Stimulated activated effector memory CD8-positive, alpha-beta T cell treated with anti-CD3 and anti-CD28 coated beads, Interleukin-12 subunit alpha, Interleukin-12 subunit beta, amount 100 ng/mL, for 72 hours (primary cell): Measurements from ENCODE around the gene EDEM1.

Experiments used
- ATAC-seq: fragments of 150-1000 bp; cut with Tn5 transposase; 2 replicates; pipeline ENCODE4 v1.10.0; 2021
- DNase-seq, 2 donors: peaks; one replicate each; pipeline ENCODE4 v3.0.0; 2021 to 2022; ENCODE audit warnings: low spot score in 2 of 2
- H3K27ac Mint-ChIP-seq: one replicate; pipeline ENCODE4 v1.8.0; 2022; ENCODE audit warnings: mild to moderate bottlenecking, mixed read lengths
- H3K36me3 Mint-ChIP-seq: one replicate; pipeline ENCODE4 v1.8.0; 2022; ENCODE audit warnings: mild to moderate bottlenecking, mixed read lengths
- H3K4me1 Mint-ChIP-seq: one replicate; pipeline ENCODE4 v1.8.0; 2022; ENCODE audit warnings: mixed read lengths
- H3K4me3 Mint-ChIP-seq: one replicate; pipeline ENCODE4 v1.8.0; 2022; ENCODE audit warnings: mild to moderate bottlenecking, mixed read lengths
- H3K9me3 Mint-ChIP-seq: one replicate; pipeline ENCODE4 v1.8.0; 2022; ENCODE audit warnings: mixed read lengths

EDEM1 gene

GRCh38 chr3:5202222-5202621 lies 14.7 kb downstream of the EDEM1 start:
- H3K9me3 Mint-ChIP-seq, result no peaks in the 10 kb centered on the region

GRCh38 chr3:5205165-5205941 lies 17.8 kb downstream of the EDEM1 start:
- Mint-ChIP-seq H3K27ac (peak overlapping the region; percentile 91), H3K36me3 (peaks cover 100% of the 10 kb centered on the region), H3K9me3 (no peaks in the 10 kb centered on the region), H3K4me3 (peak overlapping the region; percentile 44), H3K4me1 (peaks cover 30% of the 10 kb centered on the region)
- DNase-seq (peak in 1 of 2 donors; percentile 71), ATAC-seq (peak; percentile 96)

More at GRCh38 chr3:5202222-5202621, 14.7 kb downstream of the EDEM1 start:
- Mint-ChIP-seq H3K36me3 (peaks cover 100% of the 10 kb centered on the region), H3K27ac (peak overlapping the region; percentile 61), H3K4me3 (no peak overlapping the region), H3K4me1 (peaks cover 59% of the 10 kb centered on the region)
- DNase-seq (no peak), ATAC-seq (no peak)

DNA sequence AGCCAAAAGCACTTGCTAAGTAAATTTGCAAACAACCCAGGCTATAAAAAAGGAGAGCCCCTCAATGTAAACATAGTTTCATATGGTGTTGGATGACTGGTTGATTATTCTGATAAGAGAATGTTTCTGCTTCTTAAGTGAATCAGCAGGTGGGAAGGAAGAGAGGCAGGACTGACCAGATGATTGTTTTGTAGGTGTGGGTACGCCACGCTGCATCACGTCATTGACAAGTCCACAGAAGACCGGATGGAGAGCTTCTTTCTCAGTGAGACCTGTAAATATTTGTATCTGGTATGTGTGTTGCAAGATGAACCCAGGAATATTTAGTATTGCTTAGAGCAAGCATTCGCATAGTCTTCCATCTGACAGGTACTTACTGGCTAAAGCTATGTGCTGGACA lies 23.4 kb downstream of the EDEM1 start:
- ATAC-seq (no peak), DNase-seq (no peak)
- Mint-ChIP-seq H3K4me3 (no peak overlapping the region), H3K4me1 (peaks cover 25% of the 10 kb centered on the region), H3K9me3 (no peaks in the 10 kb centered on the region), H3K36me3 (peaks cover 100% of the 10 kb centered on the region), H3K27ac (no peak overlapping the region)

- Mint-ChIP-seq H3K9me3 (no peaks in the 10 kb centered on the region), H3K4me1 (peaks cover 24% of the 10 kb centered on the region), H3K27ac (peak overlapping the region; percentile 90), H3K4me3 (no peak overlapping the region), H3K36me3 (peaks cover 100% of the 10 kb centered on the region)
- DNase-seq (no peak), ATAC-seq (peak; percentile 26)
Observed at GRCh38 chr3:5212628-5213573, 25.4 kb downstream of the EDEM1 start.

GRCh38 chr3:5213574-5213966 lies 26.1 kb downstream of the EDEM1 start:
- Mint-ChIP-seq H3K4me1 (peaks cover 24% of the 10 kb centered on the region), H3K9me3 (no peaks in the 10 kb centered on the region), H3K36me3 (peaks cover 100% of the 10 kb centered on the region), H3K4me3 (no peak overlapping the region), H3K27ac (peak overlapping the region; percentile 90)
- DNase-seq (no peak), ATAC-seq (no peak)

DNA sequence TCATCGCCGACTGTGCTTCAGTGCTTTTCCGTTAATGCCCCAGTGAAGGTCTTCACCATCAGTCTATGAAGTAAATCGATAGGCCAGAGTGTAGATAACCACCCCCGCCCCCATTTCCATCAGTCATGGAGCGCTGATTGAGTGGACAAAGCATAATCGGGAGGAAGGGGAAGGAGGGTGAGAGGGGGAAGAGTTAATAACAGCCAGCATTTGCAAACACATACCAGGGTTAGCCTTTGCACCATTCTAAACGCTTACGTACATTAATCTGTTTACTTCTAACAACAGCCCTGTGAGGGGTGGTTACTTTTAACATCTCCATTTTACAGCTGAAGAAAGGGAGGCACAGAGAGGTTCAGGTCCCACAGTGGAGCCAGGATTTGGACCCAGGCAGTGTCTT lies 26.8 kb downstream of the EDEM1 start:
- Mint-ChIP-seq H3K4me1 (peaks cover 24% of the 10 kb centered on the region), H3K27ac (peak overlapping the region; percentile 90), H3K9me3 (no peaks in the 10 kb centered on the region), H3K4me3 (no peak overlapping the region), H3K36me3 (peaks cover 100% of the 10 kb centered on the region)
- DNase-seq (no peak), ATAC-seq (no peak)

DNA sequence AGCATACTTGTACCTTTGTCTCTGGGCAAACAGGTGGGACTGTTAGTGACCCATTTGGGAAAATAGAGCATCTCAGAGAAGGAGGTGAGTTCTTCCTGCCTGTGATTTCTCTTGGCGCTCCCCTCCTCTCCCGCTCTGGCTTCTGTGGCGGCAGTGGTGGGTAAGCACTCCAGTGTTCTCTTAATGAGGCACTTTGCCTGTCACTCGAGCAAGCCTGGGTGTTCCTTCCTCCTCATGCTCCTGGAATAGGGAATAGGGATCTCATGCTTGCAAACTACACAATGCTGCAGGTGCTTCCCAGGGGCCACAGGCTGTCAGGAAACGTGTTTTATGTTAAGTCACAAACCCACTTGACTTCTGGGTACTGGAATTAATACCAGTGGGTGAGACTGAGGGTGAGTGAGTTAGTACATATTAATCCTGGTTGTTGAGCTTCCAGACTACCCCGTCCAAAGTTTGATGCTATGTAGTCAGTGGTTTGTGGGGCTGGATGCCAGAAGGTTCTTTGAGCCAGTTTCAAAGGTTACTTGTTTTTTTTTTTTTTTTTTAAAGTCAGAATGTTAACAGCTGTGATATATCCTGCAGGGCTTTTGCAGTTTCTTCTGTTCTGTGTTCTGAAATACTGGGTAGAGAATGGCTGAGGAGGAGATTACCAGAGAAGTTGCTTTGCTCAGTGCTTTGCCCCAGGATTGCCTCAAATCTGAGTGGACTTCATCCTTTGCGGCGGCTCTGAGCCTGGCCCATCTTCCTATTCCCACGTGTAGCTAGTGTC lies 30.5 kb downstream of the EDEM1 start:
- no peak for DNase-seq
- H3K27ac Mint-ChIP-seq, result peak overlapping the region; percentile 69
- peaks cover 89% of the 10 kb centered on the region for H3K36me3 Mint-ChIP-seq

DNA sequence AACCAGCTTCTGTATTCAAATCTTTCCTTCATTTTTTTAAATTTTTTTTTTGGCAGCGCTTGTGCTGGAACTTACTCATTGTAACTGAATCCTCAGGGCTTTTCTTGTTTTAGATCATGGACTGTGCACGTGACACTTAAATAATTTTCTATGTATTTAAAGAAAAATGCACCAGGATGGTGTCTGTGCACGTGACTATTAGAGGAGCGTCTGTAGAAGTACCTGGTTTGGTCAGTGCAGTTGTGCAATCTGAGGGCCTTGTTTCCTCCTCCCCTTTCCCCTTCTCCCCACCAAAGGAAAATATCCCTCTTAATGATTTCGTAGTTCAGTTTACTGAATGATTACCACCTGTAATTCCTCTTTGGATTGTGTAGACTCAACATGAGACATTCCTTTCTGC lies 31.3 kb downstream of the EDEM1 start:
- H3K4me1 Mint-ChIP-seq, result peaks cover 6% of the 10 kb centered on the region
- ATAC-seq, result no peak
- peaks cover 81% of the 10 kb centered on the region for H3K36me3 Mint-ChIP-seq
- H3K27ac Mint-ChIP-seq, result peak overlapping the region; percentile 69
- H3K4me3 Mint-ChIP-seq, result no peak overlapping the region
- H3K9me3 Mint-ChIP-seq, result no peaks in the 10 kb centered on the region
- no peak for DNase-seq

More for the DNA sequence above, 30.5 kb downstream of the EDEM1 start:
- H3K4me1 Mint-ChIP-seq, result peaks cover 14% of the 10 kb centered on the region
- H3K9me3 Mint-ChIP-seq, result no peaks in the 10 kb centered on the region
- no peak for ATAC-seq
- H3K4me3 Mint-ChIP-seq, result no peak overlapping the region

GRCh38 chr3:5219216-5219615 lies 31.7 kb downstream of the EDEM1 start:
- ATAC-seq (no peak), DNase-seq (no peak)
- Mint-ChIP-seq H3K36me3 (peaks cover 77% of the 10 kb centered on the region), H3K9me3 (no peaks in the 10 kb centered on the region), H3K4me1 (peaks cover 6% of the 10 kb centered on the region), H3K27ac (no peak overlapping the region), H3K4me3 (no peak overlapping the region)

DNA sequence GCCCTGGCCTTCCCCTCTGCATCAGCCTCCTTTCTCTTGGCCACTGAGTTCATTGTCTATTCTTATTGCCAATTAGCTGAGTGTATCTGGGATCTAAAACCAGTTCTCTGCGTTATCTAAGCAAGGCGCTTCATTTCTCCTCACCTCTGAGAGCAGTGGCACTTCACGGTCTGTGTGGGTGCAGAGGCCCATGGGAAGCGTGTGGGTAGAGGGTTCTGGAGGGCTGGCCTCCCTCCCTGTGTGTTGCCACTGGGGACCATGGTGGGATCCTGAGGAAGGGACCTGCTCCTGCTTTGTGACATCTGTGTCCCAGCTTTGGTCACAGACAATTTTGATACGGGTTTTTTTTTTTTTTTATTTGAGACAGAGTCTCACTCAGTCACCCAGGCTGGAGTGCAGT lies 32.7 kb downstream of the EDEM1 start:
- Mint-ChIP-seq H3K27ac (peak overlapping the region; percentile 55), H3K4me3 (no peak overlapping the region), H3K9me3 (no peaks in the 10 kb centered on the region), H3K4me1 (peaks cover 6% of the 10 kb centered on the region), H3K36me3 (peaks cover 67% of the 10 kb centered on the region)
- DNase-seq, result no peak
- ATAC-seq, result no peak

- H3K4me1 Mint-ChIP-seq, result peaks cover 6% of the 10 kb centered on the region
- ATAC-seq, result peak; percentile 36
- peak overlapping the region; percentile 55 for H3K27ac Mint-ChIP-seq
- no peak overlapping the region for H3K4me3 Mint-ChIP-seq
- no peak for DNase-seq
- peaks cover 60% of the 10 kb centered on the region for H3K36me3 Mint-ChIP-seq
- no peaks in the 10 kb centered on the region for H3K9me3 Mint-ChIP-seq
Observed at GRCh38 chr3:5220667-5221431, 33.3 kb downstream of the EDEM1 start.

GRCh38 chr3:5221701-5222100 lies 34.2 kb downstream of the EDEM1 start:
- ATAC-seq (no peak), DNase-seq (no peak)
- Mint-ChIP-seq H3K4me1 (peaks cover 6% of the 10 kb centered on the region), H3K4me3 (no peak overlapping the region), H3K36me3 (peaks cover 52% of the 10 kb centered on the region), H3K9me3 (no peaks in the 10 kb centered on the region), H3K27ac (peak overlapping the region; percentile 55)

DNA sequence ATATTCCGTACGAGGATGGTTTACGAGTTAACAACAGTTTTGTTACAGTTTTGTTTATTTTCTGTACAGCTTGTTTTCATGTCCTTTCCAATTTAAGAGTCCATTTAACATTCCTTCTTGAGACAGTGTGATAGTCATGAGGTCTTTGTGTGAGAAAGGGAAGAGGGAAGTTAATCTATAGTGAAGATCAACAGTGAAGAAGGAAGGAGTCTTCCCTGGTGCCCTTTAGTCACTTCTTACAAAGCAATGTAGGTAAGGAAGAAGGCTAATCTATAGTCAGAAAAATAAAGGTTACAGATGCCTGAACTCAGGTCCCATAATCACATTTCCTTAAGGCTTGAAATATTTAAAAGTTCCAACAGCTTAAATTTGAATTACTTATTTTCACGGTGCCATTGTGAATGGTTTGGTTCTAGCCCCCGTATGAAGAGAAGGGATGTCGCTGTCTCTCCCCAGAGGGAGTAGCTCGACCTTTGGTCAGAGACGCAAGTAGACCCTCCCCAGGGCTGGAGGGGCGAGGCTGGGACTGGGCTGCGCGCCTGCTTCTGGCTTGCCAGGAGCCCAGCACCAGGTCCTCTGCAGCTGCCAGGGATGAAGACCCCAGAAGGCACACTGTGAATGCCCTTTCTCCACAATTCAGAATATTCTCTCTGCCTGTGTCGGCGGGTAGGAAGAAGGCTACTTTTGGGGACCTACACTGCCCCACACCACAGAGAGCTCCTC lies 34.9 kb downstream of the EDEM1 start:
- peak overlapping the region; percentile 55 for H3K27ac Mint-ChIP-seq
- H3K9me3 Mint-ChIP-seq, result no peaks in the 10 kb centered on the region
- peaks cover 6% of the 10 kb centered on the region for H3K4me1 Mint-ChIP-seq
- peaks cover 44% of the 10 kb centered on the region for H3K36me3 Mint-ChIP-seq
- ATAC-seq, result no peak
- H3K4me3 Mint-ChIP-seq, result no peak overlapping the region
- DNase-seq, result no peak

GRCh38 chr3:5226783-5227182 lies 39.3 kb downstream of the EDEM1 start:
- no peaks in the 10 kb centered on the region for H3K4me1 Mint-ChIP-seq
- DNase-seq (no peak), ATAC-seq (no peak)
- H3K4me3 Mint-ChIP-seq, result no peak overlapping the region
- no peak overlapping the region for H3K27ac Mint-ChIP-seq
- no peaks in the 10 kb centered on the region for H3K9me3 Mint-ChIP-seq
- peaks cover under 1% of the 10 kb centered on the region for H3K36me3 Mint-ChIP-seq
